DOHH2 (cell line): ENCODE measurements around the gene SKAP1.

Experiments used
- H3F3A ChIP-seq: fragments of 200-600 bp; sonication (generic), shearing (Covaris generic); 2 replicates; pipeline ENCODE4 v1.6.0; 2016; ENCODE audit warnings: antibody characterized with exemption, mild to moderate bottlenecking; ENCODE audit not compliant: control insufficient read depth, insufficient read depth
- H3K27ac ChIP-seq: fragments of 200-600 bp; sonication (generic); 2 replicates; pipeline ENCODE4 v1.5.1; 2014; ENCODE audit warnings: low read depth, mild to moderate bottlenecking, low read length, moderate library complexity
- H3K27me3 ChIP-seq: fragments of 200-600 bp; sonication (generic); 2 replicates; pipeline ENCODE4 v1.6.1; 2014; ENCODE audit warnings: mild to moderate bottlenecking, low read length, mixed read lengths; ENCODE audit not compliant: control insufficient read depth
- H3K36me3 ChIP-seq: fragments of 200-600 bp; sonication (generic); 2 replicates; pipeline ENCODE4 v1.6.1; 2014; ENCODE audit warnings: mild to moderate bottlenecking, low read length, moderate library complexity, mixed read lengths; ENCODE audit not compliant: control insufficient read depth
- H3K4me1 ChIP-seq: fragments of 200-600 bp; sonication (generic); 2 replicates; pipeline ENCODE4 v1.6.1; 2014; ENCODE audit warnings: mild to moderate bottlenecking, low read length, mixed read lengths; ENCODE audit not compliant: control insufficient read depth
- H3K4me2 ChIP-seq: fragments of 200-600 bp; sonication (generic); 2 replicates; pipeline ENCODE4 v1.6.0; 2014; ENCODE audit warnings: mild to moderate bottlenecking, low read length, moderate library complexity
- H3K4me3 ChIP-seq: fragments of 200-600 bp; sonication (generic); 2 replicates; pipeline ENCODE4 v1.5.1; 2014; ENCODE audit warnings: mild to moderate bottlenecking, low read length, mixed read lengths
- H3K79me2 ChIP-seq: fragments of 200-600 bp; sonication (generic); 2 replicates; pipeline ENCODE4 v1.6.1; 2014; ENCODE audit warnings: mild to moderate bottlenecking, low read length, mixed read lengths; ENCODE audit not compliant: control insufficient read depth
- H3K9me2 ChIP-seq: fragments of 200-600 bp; sonication (generic); replicated peaks from 2 replicates; pipeline ENCODE4 v1.6.1; 2014; ENCODE audit warnings: mild to moderate bottlenecking, low read length, mixed read lengths; ENCODE audit not compliant: control insufficient read depth
- H3K9me3 ChIP-seq: fragments of 200-600 bp; sonication (generic); 2 replicates; pipeline ENCODE4 v1.6.1; 2014; ENCODE audit warnings: antibody characterized with exemption, low read length, mixed read lengths; ENCODE audit not compliant: control insufficient read depth, insufficient read depth
- H4K20me1 ChIP-seq: fragments of 200-600 bp; sonication (generic); 2 replicates; pipeline ENCODE4 v1.6.0; 2014; ENCODE audit warnings: low read depth, mild to moderate bottlenecking, antibody characterized with exemption, low read length, moderate library complexity; ENCODE audit not compliant: control insufficient read depth, insufficient read depth
- CTCF ChIP-seq: fragments of 200-600 bp; sonication (generic); IDR thresholded peaks from one replicate; pipeline ENCODE4 v1.5.1; 2014; ENCODE audit warnings: antibody characterized with exemption, mild to moderate bottlenecking, low read depth, low read length; ENCODE audit not compliant: poor library complexity, severe bottlenecking
- EZH2phosphoT487 ChIP-seq: fragments of 200-600 bp; sonication (generic); IDR thresholded peaks from 2 replicates; pipeline ENCODE4 v1.6.1; 2017; ENCODE audit warnings: borderline replicate concordance, mild to moderate bottlenecking, antibody characterized with exemption, low read length, moderate library complexity, mixed read lengths

Gene SKAP1

GRCh38 chr17:48107137-48108055 is 322.6 kb downstream of the SKAP1 start, which contains the start of gene SNX11:
SNX11 (plus strand) TSS chr17:48107766; CDS start chr17:48112044, 4,278 bp downstream.
- Histone ChIP-seq H3K79me2 (peaks cover 43% of the 10 kb centered on the region), H3K27me3 (no peaks in the 10 kb centered on the region), H3F3A (peaks cover 10% of the 10 kb centered on the region), H3K9me3 (peaks cover 9% of the 10 kb centered on the region), H3K36me3 (no peaks in the 10 kb centered on the region), H4K20me1 (no peaks in the 10 kb centered on the region), H3K9me2 (no peaks in the 10 kb centered on the region), H3K4me3 (peak within 1 kb of the TSS; percentile 88), H3K27ac (peak within 1 kb of the TSS; percentile 58), H3K4me2 (peak within 1 kb of the TSS; percentile 87), H3K4me1 (peaks cover 38% of the 10 kb centered on the region)
- peak; percentile 30 for TF ChIP-seq CTCF
- no peak for TF ChIP-seq EZH2phosphoT487

DNA sequence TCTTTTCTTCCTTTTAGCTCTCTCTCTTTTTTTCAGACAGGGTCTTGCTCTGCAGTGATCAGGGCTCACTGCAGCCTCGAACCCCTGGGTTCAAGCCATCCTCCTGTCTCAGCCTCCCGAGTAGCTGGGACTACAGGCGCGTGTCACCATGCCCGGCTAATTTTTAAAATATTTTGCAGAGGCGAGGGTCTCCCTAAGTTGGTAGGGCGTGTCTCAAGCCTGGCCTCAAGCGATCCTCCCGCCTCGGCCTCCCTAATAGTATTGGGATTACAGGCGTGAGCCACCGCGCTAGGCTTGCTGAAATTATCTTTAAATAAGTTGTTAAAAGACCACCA is 323.2 kb downstream of the SKAP1 start:
- peaks cover 44% of the 10 kb centered on the region for H3K4me1 ChIP-seq
- peaks cover 12% of the 10 kb centered on the region for H3F3A ChIP-seq
- H3K9me2 ChIP-seq, result no peaks in the 10 kb centered on the region
- no peaks in the 10 kb centered on the region for H3K36me3 ChIP-seq
- H3K27me3 ChIP-seq, result no peaks in the 10 kb centered on the region
- H3K27ac ChIP-seq, result peak overlapping the region; percentile 58; the same call in 1 of the 2 replicates
- H3K4me2 ChIP-seq, result peak overlapping the region; percentile 87
- H3K79me2 ChIP-seq, result peaks cover 37% of the 10 kb centered on the region
- peaks cover 9% of the 10 kb centered on the region for H3K9me3 ChIP-seq
- peak overlapping the region; percentile 88 for H3K4me3 ChIP-seq
- no peaks in the 10 kb centered on the region for H4K20me1 ChIP-seq
- TF ChIP-seq EZH2phosphoT487, result no peak
- no peak for TF ChIP-seq CTCF

DNA sequence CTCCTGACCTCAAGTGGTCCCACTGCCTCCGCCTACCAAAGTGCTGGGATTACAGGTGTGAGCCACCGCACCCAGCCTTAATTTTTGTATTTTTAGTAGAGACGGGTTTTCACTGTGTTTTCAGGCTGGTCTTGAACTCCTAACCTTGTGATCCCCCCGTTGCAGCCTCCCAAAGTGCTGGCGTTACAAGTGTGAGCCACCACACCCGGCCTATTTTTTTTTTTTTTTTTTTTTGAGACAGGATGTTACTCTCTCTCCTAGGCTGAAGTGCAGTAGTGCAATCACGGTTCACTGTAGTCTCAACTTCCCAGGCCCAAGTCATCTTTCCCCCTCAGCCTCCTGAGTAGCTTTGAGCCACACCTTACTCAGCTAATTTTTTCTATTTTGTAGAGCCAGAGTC is 325.6 kb downstream of the SKAP1 start:
- Histone ChIP-seq H3K27me3 (no peaks in the 10 kb centered on the region), H3K4me2 (no peak overlapping the region), H3K79me2 (peaks cover 35% of the 10 kb centered on the region), H3F3A (peaks cover 15% of the 10 kb centered on the region), H3K36me3 (no peaks in the 10 kb centered on the region), H3K27ac (no peak overlapping the region), H3K4me3 (no peak overlapping the region), H3K9me2 (no peaks in the 10 kb centered on the region), H3K9me3 (peaks cover 9% of the 10 kb centered on the region), H4K20me1 (peaks cover 7% of the 10 kb centered on the region; the same call in 1 of the 2 replicates), H3K4me1 (peaks cover 38% of the 10 kb centered on the region)
- TF ChIP-seq CTCF (no peak), EZH2phosphoT487 (no peak)
